ENCODE measurements around the gene SUN3.
A peak's percentile ranks its signal among the peaks of the same experiment; 100 is the strongest.
"Not testable (repeated sequence)": the region's sequence is repeated elsewhere in the genome, so short reads cannot be mapped to it uniquely, and the experiment has no call there.

SUN3 gene

DNA sequence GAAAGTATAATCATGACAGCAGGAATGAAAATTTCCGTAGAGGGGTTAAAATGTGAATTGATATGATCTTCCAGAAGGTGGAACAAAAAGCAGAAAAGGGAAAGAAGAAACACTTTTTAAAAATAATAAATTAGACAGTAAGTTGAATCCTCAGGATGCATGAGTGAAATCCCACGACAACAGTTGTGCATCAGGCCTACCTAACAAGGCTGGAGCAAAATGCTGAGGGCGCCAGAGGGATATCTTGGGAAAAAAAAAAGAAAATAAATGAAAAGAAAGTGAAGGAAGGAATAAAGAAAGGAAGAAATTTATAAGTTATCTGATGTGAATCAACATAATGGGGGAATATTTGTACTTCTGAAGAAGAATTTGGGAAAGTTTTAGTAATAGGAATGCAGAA, 36.5 kb downstream of the SUN3 start:
- TF ChIP-seq, protein P1, sequence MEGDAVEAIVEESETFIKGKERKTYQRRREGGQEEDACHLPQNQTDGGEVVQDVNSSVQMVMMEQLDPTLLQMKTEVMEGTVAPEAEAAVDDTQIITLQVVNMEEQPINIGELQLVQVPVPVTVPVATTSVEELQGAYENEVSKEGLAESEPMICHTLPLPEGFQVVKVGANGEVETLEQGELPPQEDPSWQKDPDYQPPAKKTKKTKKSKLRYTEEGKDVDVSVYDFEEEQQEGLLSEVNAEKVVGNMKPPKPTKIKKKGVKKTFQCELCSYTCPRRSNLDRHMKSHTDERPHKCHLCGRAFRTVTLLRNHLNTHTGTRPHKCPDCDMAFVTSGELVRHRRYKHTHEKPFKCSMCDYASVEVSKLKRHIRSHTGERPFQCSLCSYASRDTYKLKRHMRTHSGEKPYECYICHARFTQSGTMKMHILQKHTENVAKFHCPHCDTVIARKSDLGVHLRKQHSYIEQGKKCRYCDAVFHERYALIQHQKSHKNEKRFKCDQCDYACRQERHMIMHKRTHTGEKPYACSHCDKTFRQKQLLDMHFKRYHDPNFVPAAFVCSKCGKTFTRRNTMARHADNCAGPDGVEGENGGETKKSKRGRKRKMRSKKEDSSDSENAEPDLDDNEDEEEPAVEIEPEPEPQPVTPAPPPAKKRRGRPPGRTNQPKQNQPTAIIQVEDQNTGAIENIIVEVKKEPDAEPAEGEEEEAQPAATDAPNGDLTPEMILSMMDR (conservative IDR thresholded peaks at IDR 0.05; ENCODE audit: low read length): 0 out of 2 replicates have a peak, but pooled peaks have one; percentile 5
- no peak for DNase-seq (ENCODE audit: low read depth)
- H3K4me3 ChIP-seq (ENCODE audit: low read length): no peak overlapping the region

DNA sequence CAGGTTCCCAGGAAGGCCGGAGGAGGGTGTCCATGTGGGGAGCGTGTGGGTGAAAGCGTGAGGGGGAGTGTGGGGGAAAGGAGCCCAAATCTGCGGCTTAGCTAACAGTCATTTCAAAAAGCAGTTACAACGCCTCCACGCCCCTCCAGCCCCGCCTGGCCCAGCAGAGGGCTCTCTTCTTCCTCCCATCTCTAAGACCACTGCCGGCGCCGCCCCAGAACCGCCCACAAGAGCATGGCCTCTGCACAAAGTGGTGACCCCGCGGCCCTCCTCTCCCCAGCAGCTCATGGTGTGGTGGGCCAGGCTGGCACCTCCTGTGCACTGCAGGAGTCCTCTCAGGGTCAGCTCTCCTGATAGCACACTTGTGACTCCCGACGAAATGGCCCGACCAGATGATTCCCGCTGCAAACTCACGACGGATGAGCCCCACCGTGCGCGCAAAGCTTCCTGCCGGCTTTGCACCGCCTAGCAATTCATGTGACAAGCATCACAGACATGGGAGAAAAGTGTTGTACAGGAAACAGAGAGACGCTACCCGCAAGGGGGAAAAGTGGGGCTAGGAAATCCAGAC, 37.1 kb downstream of the SUN3 start:
- H3K4me3 ChIP-seq (ENCODE audit: low read length): peak overlapping the region; percentile 66
- TF ChIP-seq, protein P1 (conservative IDR thresholded peaks at IDR 0.05; ENCODE audit: low read length): peak; percentile 76
- peak; percentile 78 for DNase-seq (ENCODE audit: low read depth)

DNA sequence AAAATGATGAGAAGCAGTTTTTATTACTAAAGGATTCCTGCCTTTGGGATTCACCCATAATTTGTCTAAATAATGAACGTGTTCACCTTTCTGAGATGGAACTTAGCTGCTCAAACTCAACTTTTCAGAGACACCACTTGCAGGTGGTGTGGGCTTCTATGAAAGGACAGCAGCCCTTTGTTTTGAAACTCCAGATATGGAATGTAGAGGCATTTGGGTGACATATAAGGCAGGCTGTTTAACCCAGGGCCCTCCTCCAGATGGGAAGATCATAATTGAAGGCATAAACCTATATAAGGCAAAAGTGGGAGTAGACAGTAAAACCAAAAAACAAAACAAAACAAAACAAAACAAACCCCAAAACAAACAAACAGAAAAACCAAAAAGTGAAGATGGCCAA, 37.6 kb downstream of the SUN3 start:
- DNase-seq (ENCODE audit: low read depth): no peak
- no peak overlapping the region for H3K4me3 ChIP-seq (ENCODE audit: low read length)
- TF ChIP-seq, protein P1 (conservative IDR thresholded peaks at IDR 0.05; ENCODE audit: low read length): no peak

DNA sequence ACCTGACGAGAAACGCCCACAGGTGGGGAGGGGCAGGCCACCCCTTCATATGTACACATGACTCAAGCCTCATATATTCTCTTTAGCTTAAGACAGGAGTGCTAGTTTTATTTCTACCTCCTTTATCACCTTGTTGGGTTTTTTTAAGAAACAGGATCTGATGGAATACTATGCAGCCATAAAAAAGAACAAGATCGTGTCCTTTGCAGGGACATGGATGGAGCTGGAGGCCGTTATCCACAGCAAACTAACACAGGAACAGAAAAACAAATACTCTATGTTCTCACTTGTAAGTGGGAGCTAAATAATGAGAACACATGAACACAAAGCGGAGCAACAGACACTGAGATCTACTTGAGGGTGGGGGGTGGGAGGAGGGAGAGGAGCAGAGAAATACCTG, 38.3 kb downstream of the SUN3 start:
- TF ChIP-seq, protein P1 (conservative IDR thresholded peaks at IDR 0.05; ENCODE audit: low read length): no peak
- H3K4me3 ChIP-seq (ENCODE audit: low read length): no peak overlapping the region
- DNase-seq (ENCODE audit: low read depth): no peak

DNA sequence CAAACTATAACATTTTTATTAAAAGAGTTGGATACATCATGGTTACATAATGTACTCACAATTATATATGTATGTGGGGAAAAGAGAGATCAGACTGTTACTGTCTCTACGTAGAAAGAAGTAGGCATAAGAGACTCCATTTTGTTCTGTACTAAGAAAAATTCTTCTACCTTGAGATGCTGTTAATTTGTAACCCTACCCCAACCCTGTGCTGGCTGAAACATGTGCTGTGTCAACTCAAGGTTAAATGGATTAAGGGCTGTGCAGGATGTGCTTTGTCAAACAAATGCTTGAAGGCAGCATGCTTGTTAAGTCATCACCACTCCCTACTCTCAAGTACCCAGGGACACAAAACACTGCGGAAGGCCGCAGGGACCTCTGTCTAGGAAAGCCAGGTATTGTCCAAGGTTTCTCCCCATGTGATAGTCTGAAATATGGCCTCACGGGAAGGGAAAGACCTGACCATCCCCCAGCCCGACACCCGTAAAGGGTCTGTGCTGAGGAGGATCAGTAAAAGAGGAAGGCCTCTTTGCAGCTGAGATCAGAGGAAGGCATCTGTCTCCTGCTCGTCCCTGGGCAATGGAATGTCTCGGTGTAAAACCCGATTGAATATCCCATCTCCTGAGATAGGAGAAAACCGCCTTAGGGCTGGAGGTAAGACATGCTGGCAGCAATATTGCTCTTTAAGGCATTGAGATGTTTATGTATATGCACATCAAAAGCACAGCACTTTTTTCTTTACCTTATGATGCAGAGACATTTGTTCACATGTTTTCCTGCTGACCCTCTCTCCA, 39.1 kb downstream of the SUN3 start:
- not testable (repeated sequence) for DNase-seq (ENCODE audit: low read depth); H3K4me3 ChIP-seq (ENCODE audit: low read length)

DNA sequence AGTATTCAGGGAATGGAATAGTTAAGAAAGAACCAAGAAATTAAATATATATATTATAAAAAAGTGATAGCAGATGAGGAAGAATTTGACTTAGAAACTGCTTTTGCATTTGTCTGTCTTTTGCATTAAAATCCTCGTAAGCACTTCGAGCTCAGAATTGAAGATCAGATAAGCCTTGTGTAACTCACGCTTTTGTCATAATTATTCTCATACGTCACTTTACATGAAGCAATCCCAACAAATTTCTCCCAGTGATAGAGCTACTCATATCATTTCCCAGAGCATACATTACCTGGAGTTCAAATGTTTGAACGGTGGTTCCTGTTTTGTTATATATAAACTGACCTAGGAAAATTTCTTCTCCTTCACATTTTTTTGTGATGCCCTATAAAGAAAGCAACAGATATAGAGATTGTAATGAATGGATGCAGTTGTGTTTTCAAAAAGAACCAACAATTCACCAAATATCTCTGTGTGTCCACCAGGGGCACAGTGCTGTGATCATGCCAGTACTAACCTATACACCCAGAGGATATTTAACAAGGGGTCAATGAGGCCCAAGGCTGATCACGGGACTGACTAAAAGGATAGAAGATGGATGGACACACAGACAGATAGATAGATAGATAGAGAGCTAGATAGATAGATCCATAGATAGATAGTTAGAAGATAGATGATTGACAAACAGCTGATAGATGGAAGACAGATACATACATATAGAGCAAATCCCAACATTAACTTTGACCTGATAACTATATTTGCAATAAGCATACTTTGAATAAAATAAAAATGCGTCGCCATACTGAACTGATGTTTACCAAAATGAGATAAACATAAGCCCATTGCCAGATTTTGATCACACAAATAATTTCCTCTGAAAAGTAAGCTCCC, 40.2 kb downstream of the SUN3 start:
- H3K4me3 ChIP-seq (ENCODE audit: low read length): no peak overlapping the region
- TF ChIP-seq, protein P1 (conservative IDR thresholded peaks at IDR 0.05; ENCODE audit: low read length): peak; percentile 53
- DNase-seq (ENCODE audit: low read depth): no peak

DNA sequence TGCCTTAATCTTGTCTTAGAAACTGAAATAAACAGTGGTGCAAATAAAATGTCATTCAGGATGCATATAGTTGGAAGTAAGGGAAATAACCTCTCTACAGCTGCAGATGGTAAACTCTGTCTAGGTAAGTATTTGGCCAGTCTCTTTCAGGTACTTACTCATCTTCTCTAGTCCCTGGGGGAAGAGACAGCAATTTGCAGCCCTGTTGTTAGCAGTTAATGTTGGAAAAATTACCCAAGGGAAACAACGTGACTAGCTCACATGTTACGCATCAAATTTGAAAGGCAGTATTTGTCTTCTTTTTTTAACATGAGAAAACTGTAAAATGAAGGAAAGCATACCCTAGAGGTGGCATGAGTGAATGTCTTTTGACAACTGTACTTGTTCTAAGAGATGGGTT, 46.3 kb downstream of the SUN3 start:
- DNase-seq (ENCODE audit: low read depth): no peak
- TF ChIP-seq, protein P1 (conservative IDR thresholded peaks at IDR 0.05; ENCODE audit: low read length): 0 out of 2 replicates have a peak, but pooled peaks have one; percentile 3
- no peak overlapping the region for H3K4me3 ChIP-seq (ENCODE audit: low read length)

DNA sequence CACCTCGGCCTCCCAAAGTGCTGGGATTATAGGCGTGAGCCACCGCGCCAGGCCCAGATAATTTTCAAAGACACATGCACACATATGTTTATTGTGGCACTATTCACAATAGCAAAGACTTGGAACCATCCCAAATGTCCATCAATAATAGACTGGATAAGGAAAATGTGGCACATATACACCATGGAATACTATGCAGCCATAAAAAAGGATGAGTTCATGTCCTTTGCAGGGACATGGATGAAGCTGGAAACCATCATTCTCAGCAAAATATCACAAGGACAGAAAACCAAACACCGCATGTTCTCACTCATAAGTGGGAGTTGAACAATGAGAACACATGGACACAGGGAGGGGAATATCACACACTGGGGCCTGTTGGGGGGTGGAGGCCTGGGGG, 48.3 kb downstream of the SUN3 start:
- DNase-seq (ENCODE audit: low read depth); H3K4me3 ChIP-seq (ENCODE audit: low read length): not testable (repeated sequence)
